Stimulated activated naive CD8-positive, alpha-beta T cell treated with anti-CD3 and anti-CD28 coated beads, Interleukin-15, Interleukin-2, amounts not matched to agents 100 ng/mL and 50 ng/mL, for 24 hours (primary cell): ENCODE data around the gene MCM5.
"Not testable (repeated sequence)": the region's sequence is repeated elsewhere in the genome, so short reads cannot be mapped to it uniquely, and the experiment has no call there.

Experiments used
- H3K27ac Mint-ChIP-seq: one replicate; pipeline ENCODE4 v1.8.0; 2021; ENCODE audit warnings: mild to moderate bottlenecking, mixed read lengths
- H3K27me3 Mint-ChIP-seq: one replicate; pipeline ENCODE4 v1.8.0; 2021; ENCODE audit warnings: mixed read lengths
- H3K36me3 Mint-ChIP-seq: one replicate; pipeline ENCODE4 v1.8.0; 2021; ENCODE audit warnings: low read depth, mixed read lengths
- H3K4me1 Mint-ChIP-seq: one replicate; pipeline ENCODE4 v1.8.0; 2021; ENCODE audit warnings: low read depth, mixed read lengths
- H3K4me3 Mint-ChIP-seq: one replicate; pipeline ENCODE4 v1.8.0; 2021; ENCODE audit warnings: mild to moderate bottlenecking, mixed read lengths
- H3K9me3 Mint-ChIP-seq: one replicate; pipeline ENCODE4 v1.8.0; 2021; ENCODE audit warnings: mixed read lengths

MCM5 gene

GRCh38 chr22:35456757-35457156, 56.8 kb downstream of the MCM5 start:
- Mint-ChIP-seq H3K4me3 (no peak overlapping the region), H3K4me1 (no peaks in the 10 kb centered on the region), H3K36me3 (no peaks in the 10 kb centered on the region), H3K27me3 (no peaks in the 10 kb centered on the region), H3K27ac (no peak overlapping the region), H3K9me3 (no peaks in the 10 kb centered on the region)

GRCh38 chr22:35457729-35458546, 58.0 kb downstream of the MCM5 start:
- Mint-ChIP-seq H3K9me3 (no peaks in the 10 kb centered on the region), H3K27me3 (no peaks in the 10 kb centered on the region), H3K4me1 (no peaks in the 10 kb centered on the region), H3K4me3 (no peak overlapping the region), H3K27ac (no peak overlapping the region), H3K36me3 (no peaks in the 10 kb centered on the region)

GRCh38 chr22:35458547-35459422, 58.8 kb downstream of the MCM5 start:
- H3K4me1 Mint-ChIP-seq, result no peaks in the 10 kb centered on the region
- H3K9me3 Mint-ChIP-seq, result peaks cover 5% of the 10 kb centered on the region
- H3K36me3 Mint-ChIP-seq, result peaks cover 6% of the 10 kb centered on the region
- no peaks in the 10 kb centered on the region for H3K27me3 Mint-ChIP-seq
- H3K27ac Mint-ChIP-seq, result no peak overlapping the region
- no peak overlapping the region for H3K4me3 Mint-ChIP-seq

GRCh38 chr22:35459423-35459894, 59.5 kb downstream of the MCM5 start:
- Mint-ChIP-seq H3K27ac (no peak overlapping the region), H3K36me3 (peaks cover 7% of the 10 kb centered on the region), H3K4me1 (no peaks in the 10 kb centered on the region), H3K27me3 (no peaks in the 10 kb centered on the region), H3K4me3 (no peak overlapping the region), H3K9me3 (peaks cover 6% of the 10 kb centered on the region)

- H3K27me3 Mint-ChIP-seq, H3K36me3 Mint-ChIP-seq, H3K4me3 Mint-ChIP-seq, H3K4me1 Mint-ChIP-seq, H3K27ac Mint-ChIP-seq, H3K9me3 Mint-ChIP-seq: not testable (repeated sequence)
Observed at GRCh38 chr22:35459976-35460375, 60.0 kb downstream of the MCM5 start.

- Mint-ChIP-seq H3K36me3 (peaks cover 7% of the 10 kb centered on the region), H3K9me3 (peaks cover 6% of the 10 kb centered on the region), H3K4me1 (no peaks in the 10 kb centered on the region), H3K4me3 (no peak overlapping the region), H3K27ac (no peak overlapping the region), H3K27me3 (no peaks in the 10 kb centered on the region)
Observed at GRCh38 chr22:35460688-35461087, 60.7 kb downstream of the MCM5 start.

GRCh38 chr22:35462498-35463230, 62.7 kb downstream of the MCM5 start:
- H3K4me3 Mint-ChIP-seq, result no peak overlapping the region
- peaks cover 6% of the 10 kb centered on the region for H3K9me3 Mint-ChIP-seq
- no peaks in the 10 kb centered on the region for H3K27me3 Mint-ChIP-seq
- no peak overlapping the region for H3K27ac Mint-ChIP-seq
- H3K36me3 Mint-ChIP-seq, result peaks cover 7% of the 10 kb centered on the region
- no peaks in the 10 kb centered on the region for H3K4me1 Mint-ChIP-seq

- Mint-ChIP-seq H3K4me1 (no peaks in the 10 kb centered on the region), H3K27me3 (no peaks in the 10 kb centered on the region), H3K4me3 (no peak overlapping the region), H3K36me3 (peaks cover 7% of the 10 kb centered on the region), H3K27ac (no peak overlapping the region), H3K9me3 (peaks cover 6% of the 10 kb centered on the region)
Observed at GRCh38 chr22:35463231-35463933, 63.4 kb downstream of the MCM5 start.

- Mint-ChIP-seq H3K27me3 (no peaks in the 10 kb centered on the region), H3K4me3 (no peak overlapping the region), H3K27ac (no peak overlapping the region), H3K4me1 (no peaks in the 10 kb centered on the region), H3K9me3 (peaks cover 6% of the 10 kb centered on the region), H3K36me3 (peaks cover 7% of the 10 kb centered on the region)
Observed at GRCh38 chr22:35464399-35464798, 64.5 kb downstream of the MCM5 start.

GRCh38 chr22:35465109-35465701, 65.3 kb downstream of the MCM5 start:
- Mint-ChIP-seq H3K27ac (no peak overlapping the region), H3K9me3 (peaks cover 6% of the 10 kb centered on the region), H3K36me3 (peaks cover 7% of the 10 kb centered on the region), H3K27me3 (no peaks in the 10 kb centered on the region), H3K4me1 (no peaks in the 10 kb centered on the region), H3K4me3 (no peak overlapping the region)

GRCh38 chr22:35467681-35468434, 67.9 kb downstream of the MCM5 start:
- Mint-ChIP-seq H3K27ac (no peak overlapping the region), H3K36me3 (peaks cover 19% of the 10 kb centered on the region), H3K27me3 (no peaks in the 10 kb centered on the region), H3K4me1 (no peaks in the 10 kb centered on the region), H3K4me3 (no peak overlapping the region), H3K9me3 (peaks cover 6% of the 10 kb centered on the region)

- Mint-ChIP-seq H3K4me1 (no peaks in the 10 kb centered on the region), H3K27me3 (peaks cover under 1% of the 10 kb centered on the region), H3K4me3 (no peak overlapping the region), H3K27ac (no peak overlapping the region), H3K36me3 (peaks cover 12% of the 10 kb centered on the region), H3K9me3 (no peaks in the 10 kb centered on the region)
Observed at GRCh38 chr22:35470903-35471321, 71.0 kb downstream of the MCM5 start.

- not testable (repeated sequence) for H3K27me3 Mint-ChIP-seq, H3K27ac Mint-ChIP-seq, H3K4me3 Mint-ChIP-seq, H3K9me3 Mint-ChIP-seq, H3K4me1 Mint-ChIP-seq
- H3K36me3 Mint-ChIP-seq, result peaks cover 12% of the 10 kb centered on the region
Observed at GRCh38 chr22:35471566-35471965, 71.6 kb downstream of the MCM5 start.
